IPS-20b (cell line): ENCODE results near the gene ARHGAP24.

Source experiments
- H3K27ac ChIP-seq: one replicate; pipeline ENCODE4 v1.5.1; 2013; ENCODE audit warnings: low read length
- H3K27me3 ChIP-seq: 2 replicates; pipeline ENCODE4 v1.6.1; 2013; ENCODE audit warnings: mild to moderate bottlenecking, low read length, inconsistent platforms; ENCODE audit not compliant: insufficient read depth
- H3K36me3 ChIP-seq: 2 replicates; pipeline ENCODE4 v1.6.1; 2013; ENCODE audit warnings: low read depth, mild to moderate bottlenecking, inconsistent platforms, low read length, moderate library complexity; ENCODE audit not compliant: insufficient read depth
- H3K4me1 ChIP-seq: 2 replicates; pipeline ENCODE4 v1.6.1; 2013; ENCODE audit warnings: mild to moderate bottlenecking, control low read depth, inconsistent platforms, low read length, moderate library complexity; ENCODE audit not compliant: insufficient read depth
- H3K4me3 ChIP-seq: 2 replicates; pipeline ENCODE4 v1.5.1; 2013; ENCODE audit warnings: mild to moderate bottlenecking, low read length, inconsistent platforms
- H3K9ac ChIP-seq: 2 replicates; pipeline ENCODE4 v1.6.1; 2013; ENCODE audit warnings: low read depth, mild to moderate bottlenecking, inconsistent platforms, low read length, moderate library complexity
- H3K9me3 ChIP-seq: 2 replicates; pipeline ENCODE4 v1.6.1; 2013; ENCODE audit warnings: mild to moderate bottlenecking, low read depth, low read length, inconsistent platforms; ENCODE audit not compliant: insufficient read depth

ARHGAP24 gene

GRCh38 chr4:85792376-85793232, 317.7 kb downstream of the ARHGAP24 start:
- no peak overlapping the region for H3K4me3 ChIP-seq
- H3K36me3 ChIP-seq = no peaks in the 10 kb centered on the region
- H3K27ac ChIP-seq = no peak overlapping the region
- no peaks in the 10 kb centered on the region for H3K9me3 ChIP-seq
- no peaks in the 10 kb centered on the region for H3K27me3 ChIP-seq
- H3K9ac ChIP-seq = no peak overlapping the region
- H3K4me1 ChIP-seq = no peaks in the 10 kb centered on the region

DNA sequence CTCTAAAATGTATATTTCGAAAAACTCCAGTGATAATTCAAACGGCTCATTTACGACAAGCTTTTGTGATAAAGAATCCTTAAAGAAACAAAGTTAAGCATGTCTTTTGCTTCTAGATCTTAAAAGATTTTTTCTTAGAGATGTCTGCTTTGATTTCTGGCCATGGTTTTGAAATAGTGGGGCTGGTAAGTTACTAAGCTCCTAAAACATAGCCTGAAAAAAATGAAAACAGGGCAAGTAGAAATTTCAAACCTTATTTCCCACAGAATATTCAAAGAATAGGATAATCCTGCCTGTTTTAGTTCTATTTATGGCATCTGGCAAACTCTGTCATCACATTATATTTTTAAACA, 318.3 kb downstream of the ARHGAP24 start:
- Histone ChIP-seq H3K27me3 (no peaks in the 10 kb centered on the region), H3K27ac (no peak overlapping the region), H3K4me3 (no peak overlapping the region), H3K36me3 (no peaks in the 10 kb centered on the region), H3K9me3 (no peaks in the 10 kb centered on the region), H3K9ac (no peak overlapping the region), H3K4me1 (no peaks in the 10 kb centered on the region)

GRCh38 chr4:85798012-85798770, 323.2 kb downstream of the ARHGAP24 start:
- Histone ChIP-seq H3K9me3 (peaks cover 4% of the 10 kb centered on the region; the same call in 1 of the 2 replicates), H3K4me3 (no peak overlapping the region), H3K36me3 (no peaks in the 10 kb centered on the region), H3K27me3 (no peaks in the 10 kb centered on the region), H3K9ac (no peak overlapping the region), H3K4me1 (no peaks in the 10 kb centered on the region), H3K27ac (no peak overlapping the region)

- Histone ChIP-seq H3K27ac (no peak overlapping the region), H3K36me3 (no peaks in the 10 kb centered on the region), H3K27me3 (no peaks in the 10 kb centered on the region), H3K4me3 (no peak overlapping the region), H3K9me3 (peaks cover 3% of the 10 kb centered on the region; the same call in 1 of the 2 replicates), H3K4me1 (peaks cover 13% of the 10 kb centered on the region; the same call in 1 of the 2 replicates), H3K9ac (no peak overlapping the region)
Measured at GRCh38 chr4:85803856-85804255, 328.9 kb downstream of the ARHGAP24 start.

DNA sequence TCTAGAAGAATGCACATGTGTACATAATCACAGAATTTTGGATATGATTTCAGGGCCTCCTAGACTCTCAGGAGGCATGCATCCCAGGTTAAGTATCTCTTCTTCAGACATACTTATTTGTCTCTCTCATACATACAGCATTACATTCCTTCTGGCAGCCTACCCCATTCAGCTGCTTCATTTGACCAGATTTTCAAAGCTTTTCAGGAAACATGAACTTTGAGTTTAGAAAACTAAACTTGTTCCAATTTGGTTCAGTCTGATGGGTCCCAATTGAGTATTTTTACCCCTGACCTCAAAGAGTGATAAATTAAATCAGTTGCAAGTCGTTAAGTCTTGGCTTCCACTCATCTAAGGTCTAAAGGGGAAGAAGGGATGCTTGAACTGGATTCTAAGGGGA, 330.9 kb downstream of the ARHGAP24 start:
- H3K4me1 ChIP-seq = peaks cover 17% of the 10 kb centered on the region; the same call in 1 of the 2 replicates
- no peaks in the 10 kb centered on the region for H3K36me3 ChIP-seq
- H3K27me3 ChIP-seq = no peaks in the 10 kb centered on the region
- no peak overlapping the region for H3K27ac ChIP-seq
- no peak overlapping the region for H3K9ac ChIP-seq
- H3K4me3 ChIP-seq = no peak overlapping the region
- H3K9me3 ChIP-seq = no peaks in the 10 kb centered on the region

DNA sequence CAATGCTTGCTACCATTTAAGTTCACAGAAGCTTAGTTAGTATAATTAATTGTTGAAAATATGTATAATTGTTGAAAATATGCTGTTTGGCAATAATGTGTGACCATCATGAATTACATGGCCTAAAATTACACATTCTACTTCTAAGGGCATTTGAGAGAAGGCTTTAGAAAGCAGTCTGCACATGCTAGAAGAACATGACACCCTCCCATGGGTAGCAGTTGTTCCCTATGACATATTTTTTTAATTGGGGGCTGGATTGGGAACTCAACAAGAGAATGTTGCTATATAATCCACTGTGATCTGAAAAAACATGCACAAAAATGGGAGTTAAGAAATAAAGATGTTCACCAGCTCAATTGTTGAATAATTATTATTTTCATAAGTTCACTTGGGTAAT, 331.4 kb downstream of the ARHGAP24 start:
- H3K27ac ChIP-seq = no peak overlapping the region
- no peaks in the 10 kb centered on the region for H3K27me3 ChIP-seq
- H3K9ac ChIP-seq = no peak overlapping the region
- H3K36me3 ChIP-seq = no peaks in the 10 kb centered on the region
- no peaks in the 10 kb centered on the region for H3K9me3 ChIP-seq
- peaks cover 17% of the 10 kb centered on the region; the same call in 1 of the 2 replicates for H3K4me1 ChIP-seq
- no peak overlapping the region for H3K4me3 ChIP-seq

DNA sequence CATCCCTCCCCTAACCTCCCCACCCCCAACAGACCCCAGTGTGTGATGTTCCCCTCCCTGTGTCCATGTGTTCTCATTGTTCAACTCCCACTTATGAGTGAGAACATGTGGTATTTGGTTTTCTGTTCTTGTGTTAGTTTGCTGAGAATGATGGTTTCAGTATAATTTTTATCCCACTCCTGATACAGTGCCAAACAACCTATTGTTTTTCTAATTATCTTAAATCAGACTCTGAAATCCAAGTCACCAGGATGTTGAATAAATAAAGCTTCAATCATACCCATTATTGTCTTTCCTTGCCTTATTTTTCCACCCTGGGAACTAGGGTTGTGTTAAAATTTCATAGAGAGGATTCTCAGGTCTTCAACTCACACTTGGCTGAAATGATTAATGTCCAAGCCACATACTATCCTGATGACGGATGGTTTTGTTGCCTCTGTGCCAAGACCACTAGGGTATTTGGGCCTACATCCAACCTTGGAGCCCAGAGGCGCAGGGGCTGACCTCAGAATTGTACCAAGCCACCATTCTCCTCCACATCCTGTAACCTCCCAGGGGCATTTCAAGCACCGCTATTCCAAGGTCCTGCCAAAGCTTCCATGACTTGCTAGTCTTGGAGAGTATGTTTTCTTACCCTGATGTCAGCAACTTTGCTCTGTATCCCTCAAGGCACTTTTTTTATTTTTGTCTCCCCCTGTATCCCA, 332.4 kb downstream of the ARHGAP24 start:
- H3K27me3 ChIP-seq = no peaks in the 10 kb centered on the region
- no peaks in the 10 kb centered on the region for H3K36me3 ChIP-seq
- no peak overlapping the region for H3K4me3 ChIP-seq
- H3K27ac ChIP-seq = no peak overlapping the region
- H3K9me3 ChIP-seq = no peaks in the 10 kb centered on the region
- H3K9ac ChIP-seq = no peak overlapping the region
- peaks cover 17% of the 10 kb centered on the region; the same call in 1 of the 2 replicates for H3K4me1 ChIP-seq

- peaks cover 17% of the 10 kb centered on the region; the same call in 1 of the 2 replicates for H3K4me1 ChIP-seq
- H3K27me3 ChIP-seq = no peaks in the 10 kb centered on the region
- H3K36me3 ChIP-seq = no peaks in the 10 kb centered on the region
- no peak overlapping the region for H3K27ac ChIP-seq
- H3K4me3 ChIP-seq = peak overlapping the region; percentile 12; the same call in 1 of the 2 replicates
- no peaks in the 10 kb centered on the region for H3K9me3 ChIP-seq
- no peak overlapping the region for H3K9ac ChIP-seq
Measured at GRCh38 chr4:85808104-85808503, 333.2 kb downstream of the ARHGAP24 start.

DNA sequence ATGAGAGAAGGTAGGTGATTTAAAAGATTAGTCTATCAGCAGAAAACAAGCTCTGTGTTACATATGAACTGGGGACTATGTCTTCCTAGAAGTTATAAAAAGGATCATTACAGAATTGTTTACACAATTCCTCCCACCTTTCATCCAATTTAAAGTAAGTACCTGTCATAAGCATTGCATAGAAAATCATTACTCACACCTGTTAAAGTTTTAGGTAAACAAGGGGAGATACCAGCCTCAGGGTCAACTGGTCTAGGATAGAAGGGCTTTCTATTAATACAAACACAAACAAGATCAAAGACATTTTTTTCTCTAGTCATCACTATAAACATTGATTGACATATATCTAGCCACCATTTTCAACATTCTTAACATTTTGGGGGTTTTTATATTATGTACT, 333.9 kb downstream of the ARHGAP24 start:
- Histone ChIP-seq H3K36me3 (no peaks in the 10 kb centered on the region), H3K4me3 (no peak overlapping the region), H3K27me3 (no peaks in the 10 kb centered on the region), H3K9ac (no peak overlapping the region), H3K4me1 (peaks cover 17% of the 10 kb centered on the region; the same call in 1 of the 2 replicates), H3K27ac (no peak overlapping the region), H3K9me3 (no peaks in the 10 kb centered on the region)

GRCh38 chr4:85812776-85813175, 337.8 kb downstream of the ARHGAP24 start:
- Histone ChIP-seq H3K27me3 (no peaks in the 10 kb centered on the region), H3K27ac (no peak overlapping the region), H3K9me3 (no peaks in the 10 kb centered on the region), H3K4me3 (no peak overlapping the region), H3K36me3 (no peaks in the 10 kb centered on the region), H3K9ac (no peak overlapping the region), H3K4me1 (peaks cover 12% of the 10 kb centered on the region; the same call in 1 of the 2 replicates)

DNA sequence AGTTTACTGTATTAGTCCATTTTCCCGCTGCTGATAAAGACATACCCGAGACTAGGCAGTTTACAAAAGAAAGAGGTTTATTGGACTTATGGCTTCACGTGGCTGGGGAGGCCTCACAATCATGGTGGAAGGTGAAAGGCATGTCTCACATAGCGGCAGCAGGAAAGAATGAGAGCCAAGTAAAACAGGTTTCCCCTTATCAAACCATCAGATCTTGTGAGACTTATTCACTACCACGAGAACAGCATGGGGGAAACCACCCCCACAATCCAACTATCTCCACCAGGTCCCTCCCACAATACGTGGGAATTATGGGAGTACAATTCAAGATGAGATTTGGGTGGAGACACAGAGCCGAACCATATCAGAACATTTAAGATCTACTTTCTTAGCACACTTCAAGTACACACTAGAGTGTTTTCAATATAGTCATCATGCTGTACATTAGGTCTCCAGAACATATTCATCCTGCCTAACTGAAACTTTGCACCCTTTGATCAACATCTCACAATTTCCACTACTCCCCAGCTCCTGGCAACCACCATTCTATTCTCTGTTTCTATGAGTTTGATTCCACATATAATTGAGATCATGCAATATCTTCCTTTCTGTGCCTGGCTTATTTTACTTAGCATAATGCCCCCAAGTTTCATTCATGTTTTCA, 341.0 kb downstream of the ARHGAP24 start:
- Histone ChIP-seq H3K9ac (no peak overlapping the region), H3K27me3 (no peaks in the 10 kb centered on the region), H3K36me3 (no peaks in the 10 kb centered on the region)

More for the DNA sequence above, 341.0 kb downstream of the ARHGAP24 start:
- Histone ChIP-seq H3K27ac (no peak overlapping the region), H3K9me3 (no peaks in the 10 kb centered on the region), H3K4me3 (no peak overlapping the region), H3K4me1 (peaks cover 5% of the 10 kb centered on the region; the same call in 1 of the 2 replicates)
